NAMALWA (cell line): ENCODE measurements around the gene EFNB2.

Experiments
- DNase-seq: peaks from one replicate; pipeline ENCODE4 v3.0.0-alpha.2; 2015; ENCODE audit warnings: low spot score

Gene EFNB2

DNA sequence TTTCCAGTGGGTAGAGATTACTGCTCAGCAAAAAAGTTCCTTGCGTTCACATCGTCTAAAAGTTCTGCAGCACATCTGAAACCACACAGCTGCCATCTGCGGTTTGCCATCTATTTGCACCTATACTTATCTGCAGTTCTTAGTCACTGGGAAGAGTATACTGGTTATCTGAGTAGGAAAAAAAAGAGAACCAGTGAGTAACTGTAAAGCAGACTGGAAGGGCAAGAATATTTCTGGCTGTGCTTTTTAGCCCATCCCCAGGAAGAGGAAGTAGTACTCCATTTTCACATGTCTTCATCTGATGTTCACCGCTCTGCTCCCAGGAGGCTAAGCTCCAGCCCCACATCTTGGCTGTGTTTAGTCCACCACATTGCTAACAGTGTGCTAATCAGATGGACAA, 35.6 kb downstream of the EFNB2 start:
- no peak for DNase-seq

DNA sequence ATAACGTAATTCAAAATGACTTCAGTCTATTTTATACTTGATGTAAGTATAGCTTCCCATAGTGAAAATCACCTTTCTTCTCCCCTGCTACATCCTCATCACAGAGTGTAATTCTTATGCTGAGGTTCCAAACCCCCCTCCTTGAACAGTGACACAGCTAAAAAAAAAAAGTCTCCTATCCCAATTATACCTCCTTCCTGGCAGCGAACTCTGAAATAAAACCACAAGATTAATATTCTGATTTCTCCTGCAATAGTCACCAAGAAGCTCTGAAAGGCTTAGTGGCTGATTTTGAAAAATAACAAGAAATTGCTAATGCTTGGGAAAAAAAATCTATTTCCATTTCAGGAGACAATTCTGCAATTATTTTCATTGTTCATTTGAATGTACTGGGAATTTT, 36.3 kb downstream of the EFNB2 start:
- no peak for DNase-seq

DNA sequence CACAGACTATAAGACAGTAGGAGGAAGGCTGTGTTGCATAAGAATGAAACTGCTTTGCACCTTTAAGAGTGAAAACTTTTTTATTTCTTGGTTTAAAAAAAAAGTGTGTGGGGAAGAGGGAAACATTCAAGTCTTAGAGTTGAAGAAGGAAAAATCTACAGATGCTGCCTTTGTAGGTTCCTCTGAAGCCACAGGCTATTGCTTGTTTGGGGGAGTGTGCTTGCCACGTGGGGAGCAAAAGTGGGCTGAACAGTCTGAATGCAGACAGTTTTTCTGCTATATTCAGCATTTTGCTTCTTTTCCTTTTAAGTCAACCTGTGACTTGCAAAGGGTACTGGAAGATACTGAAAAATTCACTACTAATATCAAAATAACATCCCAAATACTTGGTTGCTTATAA, 36.9 kb downstream of the EFNB2 start:
- no peak for DNase-seq

DNA sequence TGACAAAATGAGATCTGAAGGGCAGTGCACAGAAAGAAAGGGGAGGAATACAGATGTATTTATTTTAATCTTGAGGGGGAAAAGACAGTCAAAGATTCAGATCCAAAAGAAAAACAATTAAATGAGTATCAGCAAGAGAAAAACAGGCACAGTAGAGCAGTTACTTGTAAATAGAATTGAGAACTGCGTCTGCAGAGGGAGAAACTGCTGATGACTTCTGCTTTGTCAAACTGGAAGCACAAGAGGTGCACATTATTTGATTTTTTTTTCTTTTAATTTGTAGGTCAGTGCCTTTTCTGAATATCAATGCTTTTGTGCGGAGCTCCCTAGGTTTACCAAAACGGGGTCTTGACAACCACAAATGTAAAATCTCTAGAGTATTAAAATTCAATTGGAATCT, 37.3 kb downstream of the EFNB2 start:
- no peak for DNase-seq

DNA sequence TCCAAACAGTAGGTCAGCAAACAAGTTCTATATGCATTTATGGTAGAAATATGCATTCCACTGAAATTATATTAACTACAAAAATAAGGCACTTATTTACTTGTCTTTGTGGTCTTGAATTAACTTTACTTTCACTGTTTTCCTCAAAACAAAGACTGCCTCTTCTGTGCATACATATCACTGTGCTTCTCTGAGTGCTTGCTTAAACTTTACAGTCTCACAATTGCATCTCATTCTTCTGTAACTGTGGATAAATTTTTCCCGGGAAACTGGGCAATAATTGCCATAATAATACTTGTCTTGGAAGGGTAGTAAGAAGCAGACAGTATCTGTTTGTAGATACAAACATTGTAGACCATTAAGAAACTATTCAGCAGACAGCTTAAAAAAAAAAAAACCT, 38.4 kb downstream of the EFNB2 start:
- no peak for DNase-seq

DNA sequence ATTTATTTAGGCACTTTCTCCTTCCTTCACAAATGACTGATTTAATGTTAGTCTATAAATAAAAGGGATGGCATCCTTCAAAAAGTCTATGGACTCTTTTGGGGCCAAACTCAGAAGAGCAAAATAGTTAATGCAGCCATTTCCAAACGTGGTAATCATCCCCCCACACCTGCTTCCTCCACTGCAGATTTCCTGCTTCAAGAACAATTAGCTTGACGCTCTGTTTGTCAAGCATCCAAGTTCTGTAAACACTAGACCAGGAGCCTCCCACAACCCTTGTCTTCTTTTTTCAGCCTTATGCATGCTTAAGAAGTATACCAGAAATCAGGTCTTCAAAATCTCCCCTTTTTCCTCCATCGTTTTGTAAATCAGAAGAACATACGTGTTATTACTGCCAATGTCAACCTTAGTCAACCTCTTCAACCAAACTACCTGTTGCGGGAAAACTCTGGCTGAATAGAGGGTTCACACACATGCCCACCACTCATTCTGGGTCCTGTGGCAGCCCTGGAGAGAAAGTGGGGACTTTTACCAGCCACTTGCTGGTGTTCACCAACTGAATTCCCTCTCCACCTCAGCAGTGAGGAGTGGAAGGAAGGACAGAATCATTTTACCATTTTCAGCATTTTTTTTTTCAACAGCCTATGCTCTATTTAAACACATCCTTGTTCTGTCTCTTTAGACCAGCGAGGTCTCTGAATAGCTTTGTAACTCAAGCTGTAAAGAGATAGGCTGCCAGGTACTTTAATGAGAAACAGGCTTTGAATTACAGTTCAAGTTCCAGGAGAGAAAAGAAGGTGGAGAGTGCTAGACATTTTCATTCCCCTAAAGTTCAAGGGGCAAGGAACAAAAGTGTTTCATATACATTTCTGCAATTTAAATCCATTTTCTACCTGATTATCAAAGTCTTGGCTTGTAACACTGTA, 39.1 kb downstream of the EFNB2 start:
- no peak for DNase-seq

DNA sequence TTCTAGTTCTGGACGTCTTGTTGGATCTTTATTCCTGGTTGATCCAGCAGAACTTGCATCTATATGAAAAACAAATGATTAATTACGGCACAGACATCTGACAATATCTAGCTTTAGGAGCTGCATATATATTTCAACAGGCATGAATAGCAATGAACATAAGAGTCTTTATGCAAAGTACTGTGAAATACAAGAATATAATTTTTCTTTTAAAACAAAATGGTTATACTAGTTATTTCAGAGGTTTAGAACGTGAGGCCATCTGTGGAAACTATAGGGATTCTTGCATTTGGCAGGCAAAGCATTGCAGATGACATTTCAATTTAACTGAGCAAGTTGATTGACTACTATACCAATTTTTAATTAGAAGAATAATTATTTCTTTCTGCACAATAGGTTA, 40.5 kb downstream of the EFNB2 start:
- DNase-seq = no peak

DNA sequence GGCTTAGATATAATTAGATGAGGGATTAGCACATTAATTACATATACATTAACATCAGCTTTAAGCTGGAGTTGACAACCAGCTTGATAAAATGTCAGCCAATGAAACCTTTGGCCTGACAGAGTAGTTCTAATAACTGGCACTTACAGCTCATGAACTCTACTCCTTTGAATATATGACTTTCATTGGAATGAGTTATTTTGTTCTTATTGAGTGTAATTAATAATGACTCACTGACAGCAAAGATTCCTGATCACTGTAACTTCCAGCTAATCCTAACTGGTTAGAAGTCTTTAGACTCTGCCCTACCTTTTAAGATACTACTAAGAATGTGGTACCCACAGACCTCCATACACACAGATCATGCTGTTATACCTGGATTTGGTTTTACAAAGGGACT, 41.0 kb downstream of the EFNB2 start:
- DNase-seq = no peak

DNA sequence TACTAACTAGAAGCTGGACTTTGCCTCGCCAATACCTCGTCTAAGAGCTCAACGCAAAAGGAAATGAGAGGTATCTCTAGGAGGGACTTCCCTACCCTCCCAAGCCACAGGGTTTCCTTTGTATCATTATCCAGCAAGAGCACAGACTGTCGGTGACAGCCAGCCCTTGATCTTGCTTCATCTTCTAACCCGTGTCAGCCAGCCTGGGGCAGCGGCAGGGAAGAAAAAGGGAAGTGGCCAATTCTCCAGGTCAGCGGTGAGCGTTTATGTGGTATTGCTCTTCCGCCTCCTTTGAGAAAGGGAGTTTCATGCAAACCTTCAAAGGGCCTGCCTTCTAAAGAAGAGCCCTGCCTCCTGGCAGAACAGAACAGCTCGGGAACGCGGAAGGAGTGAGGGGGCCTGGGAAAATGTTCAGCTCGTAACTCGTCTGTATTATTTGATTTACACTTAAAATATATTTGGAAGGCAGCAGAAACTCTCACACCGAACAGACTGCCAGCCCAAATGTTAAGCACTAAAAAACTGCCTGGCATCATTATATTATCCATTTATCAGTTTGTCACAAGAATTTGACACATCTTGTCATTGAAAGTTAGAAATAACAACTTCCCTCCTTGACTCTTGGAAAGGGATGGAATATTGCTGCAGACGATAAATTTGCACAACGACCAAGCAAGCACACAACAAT, 41.8 kb downstream of the EFNB2 start:
- no peak for DNase-seq

DNA sequence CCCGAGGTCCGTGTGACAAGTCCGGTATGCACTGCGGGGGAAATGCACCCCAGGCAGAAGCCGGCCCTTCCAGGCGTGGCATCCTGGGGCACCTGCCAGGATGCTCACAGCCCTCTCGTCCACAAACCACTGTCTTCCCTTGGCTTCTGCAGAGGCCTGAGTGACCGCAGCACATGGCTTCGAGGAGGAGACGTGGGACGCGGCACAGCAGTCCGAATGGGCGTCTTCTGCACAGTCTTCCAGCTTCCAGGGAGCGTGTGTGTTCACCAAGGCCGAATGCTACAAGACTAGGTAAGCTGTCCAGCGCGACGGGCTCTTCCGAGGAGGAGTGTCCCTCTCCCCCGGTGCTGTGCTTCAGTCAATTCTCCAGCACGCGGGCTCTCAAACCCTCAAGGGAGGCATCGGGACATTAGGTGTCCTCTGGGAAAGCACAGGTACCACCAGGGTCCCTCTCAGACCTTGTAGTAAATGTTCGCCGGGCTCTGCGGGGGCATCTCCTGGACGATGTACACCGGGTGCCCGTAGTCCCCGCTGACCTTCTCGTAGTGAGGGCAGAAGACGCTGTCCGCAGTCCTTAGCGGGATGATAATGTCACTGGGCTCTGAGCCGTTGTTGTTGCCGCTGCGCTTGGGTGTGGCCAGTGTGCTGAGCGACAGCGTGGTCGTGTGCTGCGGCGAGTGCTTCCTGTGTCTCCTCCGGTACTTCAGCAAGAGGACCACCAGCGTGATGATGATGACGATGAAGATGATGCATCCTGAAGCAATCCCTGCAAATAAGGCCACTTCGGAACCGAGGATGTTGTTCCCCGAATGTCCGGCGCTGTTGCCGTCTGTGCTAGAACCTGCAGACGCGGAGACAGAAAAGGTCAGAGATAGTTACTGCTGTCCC, 42.6 kb downstream of the EFNB2 start:
- DNase-seq = no peak

DNA sequence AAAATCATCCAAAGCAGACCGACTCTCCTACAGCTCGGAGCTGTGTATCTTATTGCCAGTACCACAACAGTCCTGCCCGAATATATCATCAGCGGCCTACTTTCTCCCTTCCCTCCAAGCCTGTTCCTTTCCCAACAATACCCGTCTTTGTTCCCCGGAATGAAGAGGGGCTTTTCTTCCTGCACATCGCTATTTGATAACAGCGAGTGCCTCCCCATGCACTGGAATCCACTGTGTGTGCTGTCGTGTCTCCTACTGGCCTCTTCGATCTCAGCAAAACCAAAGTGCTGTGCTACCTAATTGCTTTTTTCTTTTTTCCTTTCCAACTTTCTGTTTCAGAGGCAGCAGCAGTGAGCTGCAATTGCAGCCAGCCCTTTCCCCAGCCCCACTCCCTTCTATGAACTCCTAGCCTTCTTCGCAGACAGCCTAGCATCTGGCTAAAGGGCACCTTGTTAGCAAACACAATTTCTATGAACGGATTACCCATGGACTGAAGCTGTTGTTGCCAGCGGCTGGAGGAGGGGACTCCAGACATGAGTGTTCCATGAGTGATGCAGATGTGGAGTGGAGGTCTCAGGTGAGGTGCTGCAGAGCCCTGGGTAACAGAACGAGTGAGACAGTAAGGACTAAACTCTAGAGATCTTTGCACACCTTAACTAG, 43.4 kb downstream of the EFNB2 start:
- no peak for DNase-seq

DNA sequence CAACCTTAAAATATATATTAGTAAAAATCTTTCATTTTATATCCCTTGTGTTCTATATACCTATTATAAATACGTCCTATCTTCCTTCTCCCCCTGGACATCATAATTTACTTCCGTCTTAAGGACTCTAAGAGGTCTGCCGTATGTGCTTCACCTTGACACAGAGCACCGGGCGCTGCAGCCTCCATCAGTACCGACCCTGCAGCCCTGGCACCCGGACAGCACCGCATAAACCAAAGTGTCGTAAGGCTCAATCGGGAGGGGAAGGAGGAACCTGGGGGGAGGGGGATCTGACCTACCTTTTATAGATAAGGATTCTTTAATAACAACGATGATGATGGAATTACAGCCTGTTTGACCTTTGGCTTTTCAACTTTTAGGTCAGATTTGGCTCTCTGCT, 44.0 kb downstream of the EFNB2 start:
- no peak for DNase-seq

DNA sequence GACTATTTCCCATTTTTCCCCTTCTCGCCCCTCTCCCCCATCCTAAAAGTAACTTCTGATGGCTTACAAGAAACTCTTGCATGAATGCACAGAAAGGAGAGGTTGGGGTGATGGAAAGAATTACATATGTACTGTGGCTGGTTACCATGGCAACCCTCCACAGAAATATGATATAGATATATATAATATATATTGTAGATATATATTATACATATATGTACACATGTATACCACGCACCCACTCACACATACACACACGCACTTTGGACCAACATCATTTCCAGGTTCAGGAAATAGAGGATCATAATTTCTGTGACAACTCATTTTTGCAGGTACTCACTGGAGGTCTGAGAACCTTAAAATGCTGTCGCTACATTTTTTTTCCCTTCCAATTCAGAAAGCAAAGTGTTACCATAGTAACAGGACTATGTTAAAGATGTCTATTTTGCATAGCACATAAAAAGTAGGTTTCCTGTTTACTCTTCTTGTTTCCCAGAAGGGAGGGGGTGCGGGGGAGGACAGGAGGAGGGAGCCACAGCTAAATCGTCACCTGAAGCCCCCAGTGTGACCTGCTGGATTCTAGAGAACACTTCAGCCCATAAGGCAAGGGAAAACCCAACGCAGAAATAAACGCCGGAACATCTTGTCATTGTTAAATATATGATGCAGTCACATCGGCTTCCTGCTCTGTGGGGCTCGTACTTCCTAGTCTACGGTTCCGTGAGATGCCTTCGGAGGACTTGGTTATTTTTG, 44.7 kb downstream of the EFNB2 start:
- no peak for DNase-seq

DNA sequence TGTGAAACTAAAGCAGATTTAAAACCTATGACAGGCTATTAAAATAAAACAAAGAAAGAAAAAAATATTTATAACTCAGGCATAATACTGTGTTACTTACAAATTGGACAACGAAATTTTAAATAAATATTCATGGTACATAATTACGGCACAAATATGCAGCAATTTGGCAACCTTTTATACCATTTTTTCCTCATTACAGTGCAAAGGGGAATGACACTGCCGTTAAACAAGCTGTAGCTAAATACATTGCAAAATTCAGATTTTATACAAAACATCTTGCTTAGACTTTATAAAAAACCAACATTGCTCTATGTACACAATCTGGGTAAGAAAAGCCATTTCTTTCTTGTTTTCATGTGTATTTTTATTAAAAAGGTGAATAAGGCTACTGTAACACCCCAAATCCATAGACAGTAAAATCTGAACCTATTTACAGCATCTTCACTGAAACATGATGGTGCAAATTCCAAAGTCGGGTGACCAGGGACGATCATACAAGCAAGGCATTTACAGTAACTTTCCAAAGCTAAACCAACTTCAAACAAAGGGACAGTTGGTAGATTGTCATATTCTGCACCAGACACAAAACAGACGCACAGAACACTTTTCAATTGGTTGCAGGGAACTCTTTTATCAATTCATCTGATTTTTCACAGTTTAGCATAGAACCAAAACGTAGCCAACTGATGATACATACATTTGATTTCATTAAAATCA, 45.5 kb downstream of the EFNB2 start:
- DNase-seq = no peak

DNA sequence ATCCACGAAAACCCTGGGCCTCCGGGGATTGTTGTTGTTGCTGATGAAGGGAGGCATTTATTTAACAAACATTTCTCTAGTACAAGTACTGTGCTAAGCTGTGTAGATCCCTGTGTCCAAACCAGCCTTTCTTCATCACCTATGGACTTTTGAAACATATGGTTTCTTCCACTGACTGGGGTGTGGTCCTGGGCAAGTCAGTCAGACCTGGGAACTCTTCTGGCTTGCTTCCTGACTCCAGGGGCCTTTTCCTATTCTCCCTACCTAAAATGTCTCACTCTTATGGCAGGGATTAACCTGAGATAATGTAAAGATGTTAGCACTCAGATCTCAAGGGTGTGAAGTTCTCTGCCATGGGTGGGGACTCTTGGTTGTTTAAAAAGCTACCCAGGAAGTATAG, 46.8 kb downstream of the EFNB2 start:
- no peak for DNase-seq

DNA sequence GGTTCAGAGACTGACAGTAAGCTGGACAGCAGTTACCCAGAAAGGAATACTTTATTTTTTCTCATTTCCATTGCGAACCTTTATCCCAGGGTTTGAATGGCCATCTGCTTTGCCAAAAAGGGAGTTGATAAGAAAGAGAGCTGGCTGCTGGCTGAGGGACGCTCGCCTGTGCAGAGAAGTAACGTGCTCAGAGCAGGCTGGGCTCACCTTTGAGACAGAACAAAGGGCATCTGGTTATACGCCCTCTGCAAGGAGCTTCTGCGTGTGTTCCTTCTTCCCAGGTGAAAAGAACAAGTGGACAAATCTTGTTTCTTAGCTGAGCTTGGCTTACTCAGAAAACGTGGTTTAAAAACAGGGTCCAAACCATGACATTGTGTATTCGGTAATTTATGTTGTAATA, 47.4 kb downstream of the EFNB2 start:
- no peak for DNase-seq

DNA sequence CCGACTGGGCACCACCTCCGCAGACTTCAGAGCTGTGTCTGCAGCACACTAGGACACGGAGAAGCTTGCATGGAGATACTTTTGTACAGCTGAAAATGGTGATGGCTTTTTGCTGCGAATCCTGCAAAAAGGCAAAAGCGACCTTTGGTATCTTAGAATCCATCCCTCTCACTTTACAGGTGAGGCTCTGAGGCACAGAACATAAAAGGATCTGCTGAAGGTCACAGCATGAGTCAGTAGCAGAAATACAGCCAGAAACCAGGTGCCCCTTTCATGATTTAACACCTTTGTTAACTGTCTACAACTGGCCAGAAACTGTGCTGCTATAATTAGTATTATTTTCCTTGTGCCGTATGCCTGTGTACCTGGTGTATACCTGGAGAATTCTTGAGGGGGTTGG, 48.3 kb downstream of the EFNB2 start:
- DNase-seq = no peak

DNA sequence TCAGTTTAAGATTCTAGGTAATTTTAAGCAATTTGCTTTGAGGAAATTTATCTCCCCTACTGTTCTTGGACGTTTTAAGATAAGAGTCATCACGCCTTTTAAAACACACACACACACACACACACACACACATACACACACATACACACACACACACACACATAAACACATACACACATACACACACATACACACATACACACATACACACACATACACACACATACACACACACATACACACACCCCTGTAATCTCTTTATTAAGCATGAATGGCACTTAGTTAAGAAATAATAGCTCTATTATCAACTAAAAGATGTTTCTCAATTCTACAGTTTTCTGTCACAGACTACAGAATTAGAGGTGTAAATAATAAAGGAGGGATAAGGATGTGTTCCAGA, 49.2 kb downstream of the EFNB2 start:
- no peak for DNase-seq

DNA sequence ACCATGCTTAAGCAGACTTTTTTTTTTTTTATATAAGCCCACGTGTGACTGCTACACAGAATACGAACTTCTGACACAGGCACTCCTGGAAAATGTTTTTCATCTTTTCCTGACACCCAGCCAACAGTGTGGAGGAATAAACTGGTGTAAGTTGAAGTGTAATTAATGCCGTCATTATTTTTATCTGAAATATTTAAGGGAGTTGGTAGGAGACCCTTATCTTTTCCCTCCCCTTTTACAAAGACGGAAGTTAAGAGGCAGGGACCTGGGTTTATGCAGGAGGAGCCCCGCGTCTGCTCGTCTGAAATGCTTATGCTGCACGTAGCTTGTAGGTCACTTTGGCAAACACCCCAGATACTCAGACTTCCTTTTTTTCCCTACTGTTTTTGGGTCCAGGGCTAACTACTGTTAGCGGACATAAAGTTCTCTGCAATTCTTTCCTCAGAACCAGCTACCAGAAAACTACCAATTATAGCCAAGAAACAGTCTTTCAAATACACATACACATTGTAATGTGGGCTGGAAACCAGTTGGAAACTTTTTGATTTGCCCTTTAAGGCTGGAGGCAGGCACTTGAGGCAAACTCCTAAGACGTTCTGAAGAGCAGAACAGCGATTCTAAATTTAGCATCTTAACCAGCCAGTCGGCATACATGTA, 50.8 kb downstream of the EFNB2 start:
- DNase-seq = no peak

DNA sequence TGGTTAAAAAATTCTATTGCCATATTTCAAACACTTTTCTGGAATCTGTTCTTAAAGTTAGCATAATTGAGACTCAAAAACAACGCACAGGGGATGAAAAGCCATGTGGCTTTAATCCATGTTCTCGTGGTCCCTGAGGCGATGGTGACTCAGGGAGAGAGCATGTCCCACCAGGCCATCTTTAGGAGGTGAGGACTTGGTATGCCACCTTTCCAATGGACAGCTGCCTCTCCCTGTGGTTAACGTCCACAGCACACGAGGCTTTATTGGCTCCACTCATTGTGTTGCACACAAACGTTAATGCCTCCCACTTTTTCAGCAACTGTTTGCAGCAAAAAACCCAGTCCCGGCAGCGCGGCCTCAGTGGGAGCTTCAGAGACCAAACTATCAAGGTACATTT, 51.4 kb downstream of the EFNB2 start:
- no peak for DNase-seq
